GM19372 (cell line): ENCODE data around the gene RETREG2.

Experiments used
- ATAC-seq: cut with Tn5 transposase; IDR thresholded peaks from one replicate; pipeline ENCODE4 v1.9.1; 2021; ENCODE audit warnings: mild to moderate bottlenecking, low read depth, moderate library complexity; ENCODE audit not compliant: unreplicated experiment

RETREG2 gene

DNA sequence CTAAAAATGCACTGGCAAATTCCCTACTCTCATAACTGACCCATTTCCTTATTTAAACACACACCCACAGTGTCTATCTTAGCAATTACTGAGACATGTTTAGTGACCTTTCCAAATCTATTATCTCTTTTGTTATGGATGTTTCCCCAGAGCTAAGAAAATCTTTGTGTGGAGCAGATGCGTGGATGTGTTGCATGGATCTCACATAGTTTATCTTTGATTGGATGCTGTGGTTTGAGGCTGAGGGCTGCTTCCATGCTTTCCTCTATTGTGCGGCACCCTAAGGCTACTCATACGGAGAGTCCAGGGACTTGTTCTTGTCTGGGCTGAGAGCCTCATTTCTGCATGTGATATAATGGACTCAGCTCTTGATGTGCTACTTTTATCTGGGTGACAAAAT, 56.3 kb downstream of the RETREG2 start:
- ATAC-seq: no peak
